Ishikawa (cell line): ENCODE results near the gene EXOSC3.

Experiments used
- CREB1 ChIP-seq: IDR thresholded peaks from 2 replicates; pipeline ENCODE4 v1.6.1; 2012; ENCODE audit warnings: low read depth
- EP300 ChIP-seq: IDR thresholded peaks from 2 replicates; pipeline ENCODE4 v1.6.1; 2012; ENCODE audit warnings: borderline replicate concordance
- MAX ChIP-seq: IDR thresholded peaks from 2 replicates; pipeline ENCODE4 v1.6.1; 2012
- REST ChIP-seq: IDR thresholded peaks from 2 replicates; pipeline ENCODE4 v1.6.1; 2012; ENCODE audit warnings: low read depth, mild to moderate bottlenecking
- TAF1 ChIP-seq: IDR thresholded peaks from 2 replicates; pipeline ENCODE4 v1.6.1; 2012; ENCODE audit warnings: low read depth, mild to moderate bottlenecking

GRCh38 chr9:37753489-37754190 is 31.2 kb downstream of the EXOSC3 start, which contains the start of gene TRMT10B:
- no peak for TF ChIP-seq MAX
- TF ChIP-seq TAF1, result peak; percentile 28; the same call in 1 of the 2 replicates
- no peak for TF ChIP-seq EP300
- TF ChIP-seq CREB1, result no peak
- no peak for TF ChIP-seq REST
